Esophagus squamous epithelium (tissue), 5 donors: Measurements from ENCODE around the gene RFX1. TPM values are rescaled to one million over a fixed set of nuclear protein-coding genes. Genes with fewer than 3 reads are reported as not detected.

Source experiments
- DNase-seq: peaks from one replicate; lab custom pipeline; 2025; lab: John Stamatoyannopoulos, UW
- H3K27ac ChIP-seq, 4 donors: fragments of 200-600 bp; sonication (generic); one replicate each; pipeline ENCODE4 v1.5.1; 2016 to 2019; ENCODE audit warnings: mild to moderate bottlenecking in 1 of 4
- H3K27me3 ChIP-seq, 4 donors: fragments of 200-600 bp; sonication (generic); 1 replicate in 3 of 4; 2 replicates in 1 of 4; pipeline versions ENCODE4 v1.5.1 to v1.6.0; 2017 to 2021; ENCODE audit warnings: antibody characterized with exemption in 1 of 4
- H3K36me3 ChIP-seq, 3 donors: fragments of 200-600 bp; sonication (generic); one replicate each; pipeline ENCODE4 v1.5.1; 2016 to 2019
- H3K4me1 ChIP-seq, 3 donors: fragments of 200-600 bp; sonication (generic); one replicate each; pipeline ENCODE4 v1.5.1; 2017 to 2019
- H3K4me3 ChIP-seq, 4 donors: fragments of 200-600 bp; sonication (generic); 1 replicate in 3 of 4; 2 replicates in 1 of 4; pipeline ENCODE4 v1.5.1; 2016 to 2019; ENCODE audit warnings: mild to moderate bottlenecking in 2 of 4, moderate library complexity in 1 of 4
- H3K9me3 ChIP-seq, 3 donors: fragments of 200-600 bp; sonication (generic); one replicate each; pipeline ENCODE4 v1.5.1; 2016 to 2019
- POLR2A ChIP-seq, 4 donors: fragments of 450-650 bp; IDR thresholded peaks; one replicate each; pipeline ENCODE4 v1.6.1; 2017; ENCODE audit warnings: antibody characterized with exemption in 4 of 4, mild to moderate bottlenecking in 4 of 4, moderate library complexity in 3 of 4
- WGBS, 2 donors: methylation state at CpG; one replicate each; pipeline ENCODE4 v1.1.5; 2018; 5-methylcytosine and 5-hydroxymethylcytosine counted together
- intact Hi-C: fragments of 100-400 bp; cut with DNase I; formaldehyde crosslinking; loops from one replicate; pipeline ENCODE4 v1.15.0; 2022
- total RNA-seq, 4 donors: library from RNA; depleted of rRNA; stranded (reverse); fragments of >200 nt; gene quantifications; one replicate each; pipeline ENCODE4 v1.1.0, GENCODE V29; 2016
- TF ChIP-seq, protein P1 (sequence below), 6 experiments: fragments of 450-650 bp in 4 of 6; fragments of 200-600 bp in 2 of 6; sonication (generic) in 2 of 6; IDR thresholded peaks; one replicate each; pipeline ENCODE4 v1.5.1; 2016 to 2019; ENCODE audit warnings: antibody characterized with exemption in 6 of 6, mild to moderate bottlenecking in 4 of 6, moderate library complexity in 4 of 6
- donor health status: DM: yes; HTN: yes; CAD: no.

Gene RFX1
- total RNA-seq, 4 donors from 2014 or later: 1.8 to 7.5 (median 3.9) TPM

DNA sequence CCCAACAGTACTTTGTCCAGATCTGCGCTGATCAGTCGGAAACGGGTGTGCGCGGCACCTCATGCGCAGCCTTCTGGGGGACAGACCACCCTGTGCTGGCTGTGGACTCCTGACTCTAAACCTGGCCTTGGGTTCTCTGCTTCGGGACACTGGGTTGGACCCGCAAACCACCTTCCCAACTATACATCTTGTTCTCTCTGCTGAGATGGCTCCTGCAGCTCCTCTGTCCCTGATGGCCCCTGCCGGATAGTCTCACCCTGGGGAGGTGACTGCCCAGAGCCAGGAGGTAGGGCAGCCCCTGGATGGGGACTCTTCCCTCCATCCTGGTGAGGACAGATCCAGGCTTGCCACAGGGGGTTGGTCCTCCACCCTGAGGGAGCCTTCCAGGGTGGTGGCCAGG lies 23.3 kb downstream of the RFX1 start:
- no peak for TF ChIP-seq POLR2A (IDR thresholded peaks at IDR 0.05)
- TF ChIP-seq, protein P1, sequence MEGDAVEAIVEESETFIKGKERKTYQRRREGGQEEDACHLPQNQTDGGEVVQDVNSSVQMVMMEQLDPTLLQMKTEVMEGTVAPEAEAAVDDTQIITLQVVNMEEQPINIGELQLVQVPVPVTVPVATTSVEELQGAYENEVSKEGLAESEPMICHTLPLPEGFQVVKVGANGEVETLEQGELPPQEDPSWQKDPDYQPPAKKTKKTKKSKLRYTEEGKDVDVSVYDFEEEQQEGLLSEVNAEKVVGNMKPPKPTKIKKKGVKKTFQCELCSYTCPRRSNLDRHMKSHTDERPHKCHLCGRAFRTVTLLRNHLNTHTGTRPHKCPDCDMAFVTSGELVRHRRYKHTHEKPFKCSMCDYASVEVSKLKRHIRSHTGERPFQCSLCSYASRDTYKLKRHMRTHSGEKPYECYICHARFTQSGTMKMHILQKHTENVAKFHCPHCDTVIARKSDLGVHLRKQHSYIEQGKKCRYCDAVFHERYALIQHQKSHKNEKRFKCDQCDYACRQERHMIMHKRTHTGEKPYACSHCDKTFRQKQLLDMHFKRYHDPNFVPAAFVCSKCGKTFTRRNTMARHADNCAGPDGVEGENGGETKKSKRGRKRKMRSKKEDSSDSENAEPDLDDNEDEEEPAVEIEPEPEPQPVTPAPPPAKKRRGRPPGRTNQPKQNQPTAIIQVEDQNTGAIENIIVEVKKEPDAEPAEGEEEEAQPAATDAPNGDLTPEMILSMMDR (IDR thresholded peaks at IDR 0.05): no peak
- intact Hi-C loops: no loop called here
- 91 to 94% methylated on average over 6 of the region's 9 CpGs for WGBS, 2 donors
- Histone ChIP-seq H3K36me3 (peaks cover 0 to 45% (median 5%) of the 10 kb centered on the region in 3 donors), H3K4me3 (no peak overlapping the region), H3K27ac (peak overlapping the region in 1 of 4 donors; percentile 2), H3K4me1 (peaks cover 29 to 60% (median 32%) of the 10 kb centered on the region in 3 donors), H3K9me3 (no peaks in the 10 kb centered on the region), H3K27me3 (no peaks in the 10 kb centered on the region)
- no peak for DNase-seq

DNA sequence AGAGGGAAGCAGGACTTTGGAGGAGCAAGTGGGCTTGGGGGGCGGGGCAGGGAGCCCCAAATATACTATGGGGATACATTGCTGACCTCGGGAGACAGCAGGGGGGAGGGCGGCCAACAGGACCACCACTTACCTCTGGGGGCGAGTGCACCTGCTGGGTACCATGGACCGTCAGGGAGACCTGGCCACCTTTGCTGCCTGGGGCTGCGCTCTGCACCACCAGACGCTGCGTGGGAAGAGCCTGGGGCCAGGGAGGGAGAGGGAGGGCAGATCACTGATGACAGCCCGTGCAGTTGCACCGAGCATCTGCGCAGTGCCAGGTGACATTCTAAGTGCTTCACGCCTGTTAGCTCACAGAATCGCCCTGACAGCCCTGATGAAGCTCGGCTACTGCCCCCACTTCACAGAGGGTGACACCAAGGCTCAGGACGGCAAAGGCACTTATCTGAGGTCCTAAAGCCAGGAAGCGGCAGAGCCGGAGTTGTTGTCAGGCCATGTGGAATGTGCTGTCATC lies 24.1 kb downstream of the RFX1 start:
- DNase-seq: no peak
- no peak for TF ChIP-seq POLR2A (IDR thresholded peaks at IDR 0.05)
- TF ChIP-seq, protein P1 (IDR thresholded peaks at IDR 0.05): no peak
- Histone ChIP-seq H3K27ac (no peak overlapping the region), H3K4me3 (no peak overlapping the region), H3K4me1 (peaks cover 28 to 53% (median 29%) of the 10 kb centered on the region in 3 donors), H3K36me3 (peaks cover 0 to 43% (median 5%) of the 10 kb centered on the region in 3 donors), H3K27me3 (no peaks in the 10 kb centered on the region), H3K9me3 (no peaks in the 10 kb centered on the region)
- intact Hi-C loops: no loop called here
- 70 to 76% methylated on average over 3 to 5 of the region's 17 CpGs for WGBS, 2 donors

DNA sequence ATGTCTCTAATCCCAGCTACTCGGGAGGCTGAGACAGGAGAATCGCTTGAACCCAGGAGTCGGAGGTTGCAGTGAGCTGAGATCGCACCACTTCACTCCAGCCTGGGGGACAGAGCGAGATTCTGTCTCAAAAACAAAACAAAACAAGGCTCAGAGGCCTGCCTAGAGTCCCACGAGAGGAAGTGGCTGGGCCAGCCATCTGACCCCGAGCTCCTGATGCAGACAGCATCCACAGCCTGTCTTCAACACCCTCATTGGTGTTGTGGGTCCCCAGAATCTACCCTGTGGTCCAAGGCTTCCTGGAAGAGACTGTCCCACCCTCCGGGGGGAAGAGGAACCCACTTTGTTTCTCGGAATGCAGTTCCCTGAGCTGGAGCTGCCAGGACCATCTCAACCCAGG lies 24.7 kb downstream of the RFX1 start:
- H3K4me1 ChIP-seq: peaks cover 22 to 48% (median 25%) of the 10 kb centered on the region in 3 donors
- intact Hi-C loops: no loop called here
- 80 to 82% methylated on average over 7 to 9 of the region's 9 CpGs for WGBS, 2 donors
- peaks cover 0 to 46% (median 5%) of the 10 kb centered on the region in 3 donors for H3K36me3 ChIP-seq
- no peaks in the 10 kb centered on the region for H3K27me3 ChIP-seq
- TF ChIP-seq, protein P1 (IDR thresholded peaks at IDR 0.05): no peak
- TF ChIP-seq POLR2A (IDR thresholded peaks at IDR 0.05): no peak
- DNase-seq: no peak
- no peak overlapping the region for H3K27ac ChIP-seq
- H3K4me3 ChIP-seq: no peak overlapping the region
- no peaks in the 10 kb centered on the region for H3K9me3 ChIP-seq

DNA sequence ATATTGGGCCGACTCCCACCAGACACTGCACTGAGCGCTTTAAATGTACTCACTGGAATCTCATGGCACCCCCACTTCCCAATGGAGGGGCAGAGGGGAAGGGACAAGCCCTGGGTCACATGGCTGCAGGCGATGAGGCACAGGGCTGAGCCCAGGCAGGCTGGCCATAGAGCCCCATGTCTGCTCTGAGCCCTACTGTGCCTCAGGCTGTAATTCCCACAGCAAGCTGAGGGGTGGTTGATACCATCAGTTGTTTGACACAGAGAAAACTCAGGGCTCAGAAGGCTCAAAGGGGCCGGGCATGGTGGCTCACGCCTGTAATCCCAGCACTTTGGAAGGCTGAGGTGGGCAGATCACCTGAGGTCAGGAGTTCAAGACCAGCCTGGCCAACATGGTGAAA lies 25.1 kb downstream of the RFX1 start:
- Histone ChIP-seq H3K27ac (no peak overlapping the region), H3K4me1 (peaks cover 17 to 43% (median 25%) of the 10 kb centered on the region in 3 donors), H3K27me3 (no peaks in the 10 kb centered on the region), H3K4me3 (no peak overlapping the region), H3K9me3 (no peaks in the 10 kb centered on the region), H3K36me3 (peaks cover 0 to 51% (median 5%) of the 10 kb centered on the region in 3 donors)
- no peak for DNase-seq
- 100% methylated on average over 2 of the region's 5 CpGs; no CpG with 5 or more reads in 1 of the 2 donors for WGBS, 2 donors
- intact Hi-C loops: no loop called here
- TF ChIP-seq, protein P1 (IDR thresholded peaks at IDR 0.05): no peak
- no peak for TF ChIP-seq POLR2A (IDR thresholded peaks at IDR 0.05)

DNA sequence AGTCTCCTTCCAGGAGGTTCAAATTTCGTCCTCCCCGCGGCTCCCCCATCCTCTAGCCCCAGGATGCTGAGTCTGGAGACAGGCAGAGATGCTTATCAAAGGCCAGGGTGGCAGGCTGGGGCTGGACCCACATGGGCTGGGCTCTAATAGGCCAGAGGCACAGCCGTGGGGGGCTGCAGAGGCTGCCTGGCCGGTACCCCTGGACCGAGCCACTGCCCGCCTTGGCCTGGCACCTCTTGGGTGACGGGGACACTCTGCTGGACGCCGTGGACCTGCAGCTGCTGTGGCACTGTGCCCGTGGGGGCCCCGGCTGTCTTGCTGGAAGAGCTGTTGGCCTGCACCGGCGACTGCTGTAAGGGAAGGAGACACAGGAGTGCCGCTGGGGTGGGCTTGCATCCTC lies 25.8 kb downstream of the RFX1 start:
- no peaks in the 10 kb centered on the region for H3K9me3 ChIP-seq
- no peak overlapping the region for H3K4me3 ChIP-seq
- peaks cover 11 to 36% (median 21%) of the 10 kb centered on the region in 3 donors for H3K4me1 ChIP-seq
- intact Hi-C loops: no loop called here
- WGBS, 2 donors: no CpG with 5 or more reads among the region's 15 CpGs
- H3K36me3 ChIP-seq: peaks cover 0 to 58% (median 5%) of the 10 kb centered on the region in 3 donors
- no peak for DNase-seq
- no peak overlapping the region for H3K27ac ChIP-seq
- TF ChIP-seq, protein P1 (IDR thresholded peaks at IDR 0.05): no peak
- no peak for TF ChIP-seq POLR2A (IDR thresholded peaks at IDR 0.05)
- no peaks in the 10 kb centered on the region for H3K27me3 ChIP-seq
